PFSK-1 (cell line): Measurements from ENCODE around the gene MC2R.

Experiments used
- FOXP2 ChIP-seq: optimal IDR thresholded peaks from 2 replicates; pipeline ENCODE3; 2011; ENCODE audit warnings: borderline replicate concordance, control low read depth, inconsistent platforms; ENCODE audit not compliant: insufficient read depth; ENCODE audit errors: extremely low read length, extremely low read depth
- POLR2AphosphoS5 ChIP-seq: IDR thresholded peaks from 2 replicates; pipeline ENCODE4 v1.6.1; 2012; ENCODE audit warnings: low read depth, mild to moderate bottlenecking, control low read depth, low read length, moderate library complexity
- REST ChIP-seq, 2 experiments: IDR thresholded peaks; 2 replicates each; pipeline versions ENCODE4 v1.6.1 to v1.8.0; 2011 to 2012; ENCODE audit warnings: low read depth in 2 of 2, low read length in 2 of 2, control low read depth in 1 of 2, inconsistent platforms in 1 of 2, mild to moderate bottlenecking in 1 of 2, moderate library complexity in 1 of 2; ENCODE audit not compliant: insufficient read depth in 1 of 2
- TAF1 ChIP-seq: IDR thresholded peaks from 2 replicates; pipeline ENCODE4 v1.6.1; 2012; ENCODE audit warnings: low read length, control low read depth, borderline replicate concordance; ENCODE audit not compliant: insufficient read depth

GRCh38 chr18:13888191-13888716 is 27.1 kb downstream of the MC2R start:
- no peak for TF ChIP-seq TAF1
- no peak for TF ChIP-seq POLR2AphosphoS5
- no peak for TF ChIP-seq FOXP2
- TF ChIP-seq REST (IDR thresholded peaks at IDR 0.05; ENCODE audit: insufficient read depth in 1 of 2, low read depth in 2 of 2, low read length in 2 of 2): no peak
